Measurements from ENCODE around the gene MCEE. TPM values are rescaled to one million over a fixed set of nuclear protein-coding genes. Genes with fewer than 3 reads are reported as not detected.

Gene MCEE
- total RNA-seq, 1 donor from 2014 or later, result 21.1 TPM

- Mint-ChIP-seq H3K27me3 (ENCODE audit: low read depth) (peaks cover 15% of the 10 kb centered on the region), H3K4me1 (ENCODE audit: low read depth) (peaks cover 11% of the 10 kb centered on the region), H3K4me3 (ENCODE audit: unreplicated experiment) (no peak overlapping the region), H3K36me3 (ENCODE audit: low read depth) (peaks cover 13% of the 10 kb centered on the region), H3K9me3 (ENCODE audit: low read depth) (no peaks in the 10 kb centered on the region), H3K27ac (ENCODE audit: unreplicated experiment) (no peak overlapping the region)
- no peak for DNase-seq (ENCODE audit: low spot score)
- TF ChIP-seq, protein P1, sequence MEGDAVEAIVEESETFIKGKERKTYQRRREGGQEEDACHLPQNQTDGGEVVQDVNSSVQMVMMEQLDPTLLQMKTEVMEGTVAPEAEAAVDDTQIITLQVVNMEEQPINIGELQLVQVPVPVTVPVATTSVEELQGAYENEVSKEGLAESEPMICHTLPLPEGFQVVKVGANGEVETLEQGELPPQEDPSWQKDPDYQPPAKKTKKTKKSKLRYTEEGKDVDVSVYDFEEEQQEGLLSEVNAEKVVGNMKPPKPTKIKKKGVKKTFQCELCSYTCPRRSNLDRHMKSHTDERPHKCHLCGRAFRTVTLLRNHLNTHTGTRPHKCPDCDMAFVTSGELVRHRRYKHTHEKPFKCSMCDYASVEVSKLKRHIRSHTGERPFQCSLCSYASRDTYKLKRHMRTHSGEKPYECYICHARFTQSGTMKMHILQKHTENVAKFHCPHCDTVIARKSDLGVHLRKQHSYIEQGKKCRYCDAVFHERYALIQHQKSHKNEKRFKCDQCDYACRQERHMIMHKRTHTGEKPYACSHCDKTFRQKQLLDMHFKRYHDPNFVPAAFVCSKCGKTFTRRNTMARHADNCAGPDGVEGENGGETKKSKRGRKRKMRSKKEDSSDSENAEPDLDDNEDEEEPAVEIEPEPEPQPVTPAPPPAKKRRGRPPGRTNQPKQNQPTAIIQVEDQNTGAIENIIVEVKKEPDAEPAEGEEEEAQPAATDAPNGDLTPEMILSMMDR (IDR thresholded peaks at IDR 0.05), result no peak
Measured at GRCh38 chr2:71153585-71154224, 23.7 kb upstream of the MCEE start.

GRCh38 chr2:71151620-71152019, 21.6 kb upstream of the MCEE start:
- no peaks in the 10 kb centered on the region for H3K9me3 Mint-ChIP-seq (ENCODE audit: low read depth)
- H3K27me3 Mint-ChIP-seq (ENCODE audit: low read depth), result peaks cover 15% of the 10 kb centered on the region
- H3K36me3 Mint-ChIP-seq (ENCODE audit: low read depth), result peaks cover 26% of the 10 kb centered on the region
- H3K4me3 Mint-ChIP-seq (ENCODE audit: unreplicated experiment), result no peak overlapping the region
- DNase-seq (ENCODE audit: low spot score), result no peak
- no peaks in the 10 kb centered on the region for H3K4me1 Mint-ChIP-seq (ENCODE audit: low read depth)
- TF ChIP-seq, protein P1 (IDR thresholded peaks at IDR 0.05), result no peak
- H3K27ac Mint-ChIP-seq (ENCODE audit: unreplicated experiment), result no peak overlapping the region

DNA sequence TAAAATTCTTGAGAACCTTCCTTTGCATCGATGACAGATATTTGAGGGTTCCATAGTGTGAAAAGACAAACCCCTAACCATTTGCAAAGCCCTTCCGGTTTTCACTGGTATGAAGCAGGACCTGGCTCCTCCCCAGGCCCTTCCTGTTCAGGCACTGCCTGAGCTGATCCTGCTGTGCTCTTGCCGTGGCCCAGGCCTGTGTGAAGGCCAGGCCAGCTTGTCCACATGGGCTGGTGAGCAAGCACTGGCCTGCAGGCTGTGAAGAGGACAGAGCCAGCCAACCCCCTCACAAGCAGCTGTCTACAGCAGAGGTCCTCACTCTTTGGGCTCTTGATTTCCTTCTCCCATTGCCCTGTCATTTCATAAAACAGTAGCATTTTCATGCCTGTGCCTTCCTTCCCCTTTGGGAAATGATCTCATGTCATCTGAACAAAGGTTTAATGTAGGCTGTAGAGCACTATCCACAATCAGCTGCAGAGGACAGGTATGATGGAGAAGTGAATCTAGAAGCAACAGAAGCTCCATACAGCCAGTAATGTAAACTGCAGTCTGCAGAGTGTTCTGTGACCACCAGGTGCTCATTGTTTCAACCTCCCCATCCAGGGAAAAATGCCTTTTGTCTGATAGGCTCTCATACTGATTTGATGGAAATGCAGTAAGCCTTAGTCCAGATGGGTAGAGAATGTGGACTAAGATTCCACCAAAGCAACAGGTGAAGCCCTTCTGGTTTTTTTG, 20.2 kb upstream of the MCEE start:
- Mint-ChIP-seq H3K27me3 (ENCODE audit: low read depth) (peaks cover 8% of the 10 kb centered on the region), H3K9me3 (ENCODE audit: low read depth) (no peaks in the 10 kb centered on the region), H3K27ac (ENCODE audit: unreplicated experiment) (no peak overlapping the region), H3K36me3 (ENCODE audit: low read depth) (peaks cover 36% of the 10 kb centered on the region), H3K4me1 (ENCODE audit: low read depth) (no peaks in the 10 kb centered on the region), H3K4me3 (ENCODE audit: unreplicated experiment) (no peak overlapping the region)
- no peak for DNase-seq (ENCODE audit: low spot score)
- TF ChIP-seq, protein P1 (IDR thresholded peaks at IDR 0.05), result no peak

GRCh38 chr2:71148506-71149063, 18.6 kb upstream of the MCEE start:
- Mint-ChIP-seq H3K27me3 (ENCODE audit: low read depth) (no peaks in the 10 kb centered on the region), H3K36me3 (ENCODE audit: low read depth) (peaks cover 46% of the 10 kb centered on the region), H3K27ac (ENCODE audit: unreplicated experiment) (no peak overlapping the region), H3K9me3 (ENCODE audit: low read depth) (no peaks in the 10 kb centered on the region), H3K4me3 (ENCODE audit: unreplicated experiment) (no peak overlapping the region), H3K4me1 (ENCODE audit: low read depth) (no peaks in the 10 kb centered on the region)
- DNase-seq (ENCODE audit: low spot score), result no peak
- TF ChIP-seq, protein P1 (IDR thresholded peaks at IDR 0.05), result no peak

DNA sequence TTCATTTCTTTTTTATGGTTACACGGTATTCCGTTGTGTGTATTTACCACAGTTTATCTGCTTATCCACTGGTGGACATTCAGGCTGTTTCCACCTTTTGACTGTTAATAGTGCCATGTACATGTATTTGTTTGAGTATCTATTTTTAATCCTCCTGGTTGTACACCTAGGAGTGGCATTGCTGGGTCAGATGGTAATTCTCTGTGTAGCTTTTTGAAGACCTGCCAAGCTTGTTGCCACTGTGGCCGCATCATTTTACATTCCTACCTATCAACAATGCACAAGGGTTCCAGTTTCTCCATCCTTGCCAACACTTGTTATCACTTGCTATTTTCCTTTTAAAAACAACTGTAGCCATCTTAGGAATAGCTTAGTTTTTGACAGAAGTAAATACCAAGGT, 13.8 kb upstream of the MCEE start:
- Mint-ChIP-seq H3K27me3 (ENCODE audit: low read depth) (no peaks in the 10 kb centered on the region), H3K9me3 (ENCODE audit: low read depth) (no peaks in the 10 kb centered on the region), H3K4me1 (ENCODE audit: low read depth) (no peaks in the 10 kb centered on the region), H3K36me3 (ENCODE audit: low read depth) (peaks cover 54% of the 10 kb centered on the region), H3K27ac (ENCODE audit: unreplicated experiment) (no peak overlapping the region), H3K4me3 (ENCODE audit: unreplicated experiment) (no peak overlapping the region)
- DNase-seq (ENCODE audit: low spot score), result no peak
- TF ChIP-seq, protein P1 (IDR thresholded peaks at IDR 0.05), result no peak
